Left ventricle myocardium inferior (tissue), 1 donor: Measurements from ENCODE around the gene AFAP1. TPM values are rescaled to one million over a fixed set of nuclear protein-coding genes. Genes with fewer than 3 reads are reported as not detected.

Experiments used
- DNase-seq: peaks from one replicate; pipeline ENCODE4 v3.0.0-alpha.2; 2020
- H3K27ac ChIP-seq: fragments of 200-600 bp; replicated peaks from 2 replicates; pipeline ENCODE4 v1.8.0; 2021
- H3K27me3 ChIP-seq: fragments of 200-600 bp; 2 replicates; pipeline ENCODE4 v1.8.0; 2021; ENCODE audit warnings: low read depth
- H3K36me3 ChIP-seq: fragments of 200-600 bp; 2 replicates; pipeline ENCODE4 v1.8.0; 2021
- H3K4me1 ChIP-seq: fragments of 200-600 bp; 2 replicates; pipeline ENCODE4 v1.8.0; 2021
- H3K4me3 ChIP-seq: fragments of 200-600 bp; 2 replicates; pipeline ENCODE4 v1.8.0; 2021; ENCODE audit warnings: mild to moderate bottlenecking, moderate library complexity
- H3K9me3 ChIP-seq: fragments of 200-600 bp; replicated peaks from 2 replicates; pipeline ENCODE4 v1.8.0; 2021
- CTCF ChIP-seq: fragments of 200-600 bp; IDR thresholded peaks from 2 replicates; pipeline ENCODE4 v1.8.0; 2021; ENCODE audit warnings: antibody characterized with exemption, mild to moderate bottlenecking, borderline replicate concordance
- intact Hi-C: fragments of 100-400 bp; cut with micrococcal nuclease; formaldehyde crosslinking; loops from one replicate; pipeline ENCODE4 v1.11.0; 2022
- total RNA-seq: library from RNA; stranded (reverse); fragmentation: NEBNext Ultra II Directional; extraction: Animal tissue kit (Norgen Biotek cat#: 25700); gene quantifications from one replicate; pipeline ENCODE4 v1.2.1, GENCODE V29; 2021
- donor health status: DM: no; HTN: yes; CAD: no; lungs with severe emphysema.

AFAP1 gene
- total RNA-seq, 1 donor from 2014 or later = 6.8 TPM

GRCh38 chr4:7985072-7985471 is 45.4 kb upstream of the AFAP1 start:
- no peak overlapping the region for H3K27ac ChIP-seq
- peaks cover 13% of the 10 kb centered on the region for H3K9me3 ChIP-seq
- intact Hi-C loops = no loop called here
- TF ChIP-seq CTCF = no peak
- H3K4me3 ChIP-seq = no peak overlapping the region
- DNase-seq = no peak
- H3K36me3 ChIP-seq = peaks cover 6% of the 10 kb centered on the region
- peaks cover 9% of the 10 kb centered on the region for H3K4me1 ChIP-seq
- no peaks in the 10 kb centered on the region for H3K27me3 ChIP-seq

GRCh38 chr4:7984286-7984925 is 44.7 kb upstream of the AFAP1 start:
- Histone ChIP-seq H3K27ac (no peak overlapping the region), H3K27me3 (no peaks in the 10 kb centered on the region), H3K36me3 (peaks cover 2% of the 10 kb centered on the region), H3K9me3 (peaks cover 6% of the 10 kb centered on the region), H3K4me3 (no peak overlapping the region), H3K4me1 (peaks cover 12% of the 10 kb centered on the region)
- DNase-seq = no peak
- intact Hi-C loops = no loop called here
- no peak for TF ChIP-seq CTCF

GRCh38 chr4:7983296-7983695 is 43.6 kb upstream of the AFAP1 start:
- Histone ChIP-seq H3K4me3 (no peak overlapping the region), H3K27me3 (no peaks in the 10 kb centered on the region), H3K36me3 (no peaks in the 10 kb centered on the region), H3K4me1 (peaks cover 23% of the 10 kb centered on the region), H3K27ac (no peak overlapping the region), H3K9me3 (no peaks in the 10 kb centered on the region)
- DNase-seq = no peak
- intact Hi-C loops = no loop called here
- TF ChIP-seq CTCF = no peak

- no peaks in the 10 kb centered on the region for H3K27me3 ChIP-seq
- H3K27ac ChIP-seq = no peak overlapping the region
- H3K4me3 ChIP-seq = no peak overlapping the region
- no peak for DNase-seq
- TF ChIP-seq CTCF = no peak
- H3K36me3 ChIP-seq = no peaks in the 10 kb centered on the region
- no peaks in the 10 kb centered on the region for H3K9me3 ChIP-seq
- intact Hi-C loops = no loop called here
- H3K4me1 ChIP-seq = peaks cover 31% of the 10 kb centered on the region
Measured at GRCh38 chr4:7981738-7982394, 42.2 kb upstream of the AFAP1 start.

- no peak for DNase-seq
- TF ChIP-seq CTCF = no peak
- Histone ChIP-seq H3K27me3 (no peaks in the 10 kb centered on the region), H3K27ac (no peak overlapping the region), H3K4me3 (no peak overlapping the region), H3K9me3 (no peaks in the 10 kb centered on the region), H3K36me3 (no peaks in the 10 kb centered on the region), H3K4me1 (peaks cover 22% of the 10 kb centered on the region)
- intact Hi-C loops = no loop called here
Measured at GRCh38 chr4:7980036-7980435, 40.4 kb upstream of the AFAP1 start.
